SK-N-SH (cell line): ENCODE results near the gene NFILZ. TPM values are rescaled to one million over a fixed set of nuclear protein-coding genes. Genes with fewer than 3 reads are reported as not detected.

Source experiments
- CTCF ChIA-PET: fragments of 300-600, 350-600 bp; formaldehyde crosslinking; extraction: SDS; loops from one replicate; lab custom pipeline; 2021; lab: Yijun Ruan, JAX
- POLR2A ChIA-PET: fragments of 350-600 bp; sonication (Branson Sonifier 250); formaldehyde crosslinking; extraction: SDS; loops from one replicate; lab custom pipeline; 2020; ENCODE audit warnings: antibody characterized with exemption, inconsistent platforms; lab: Yijun Ruan, JAX
- DNase-seq: peaks from one replicate; pipeline ENCODE4 v3.0.0; 2012
- H2AFZ ChIP-seq: fragments of 200-600 bp; sonication (generic); 2 replicates; pipeline ENCODE4 v1.8.1; 2016; ENCODE audit warnings: antibody characterized with exemption, mild to moderate bottlenecking, low read depth
- H3F3A ChIP-seq: fragments of 200-600 bp; sonication (generic); replicated peaks from 2 replicates; pipeline ENCODE3; 2016; ENCODE audit warnings: antibody characterized with exemption, mild to moderate bottlenecking; ENCODE audit not compliant: insufficient read depth
- H3K27ac ChIP-seq, 2 experiments: fragments of 200-500 bp in 1 of 2; fragments of 200-600 bp in 1 of 2; sonication (Bioruptor generic) in 1 of 2; sonication (generic), shearing (Covaris generic) in 1 of 2; 2 replicates each; pipeline versions ENCODE4 v1.5.1 to v1.6.1; 2014 to 2016; ENCODE audit warnings: low read depth in 2 of 2, inconsistent platforms in 1 of 2, low read length in 1 of 2, mild to moderate bottlenecking in 1 of 2, mixed read lengths in 1 of 2
- H3K27me3 ChIP-seq: fragments of 200-600 bp; sonication (generic), shearing (Covaris generic); 2 replicates; pipeline ENCODE4 v1.6.1; 2016; ENCODE audit warnings: mixed run types; ENCODE audit not compliant: insufficient read depth
- H3K36me3 ChIP-seq, 2 experiments: fragments of 200-500 bp in 1 of 2; fragments of 200-600 bp in 1 of 2; sonication (Bioruptor generic) in 1 of 2; sonication (generic) in 1 of 2; replicated peaks in 1 of 2; 2 replicates each; pipeline versions ENCODE3 to v1.5.1; 2014 to 2016; ENCODE audit warnings: low read length in 1 of 2, mild to moderate bottlenecking in 1 of 2; ENCODE audit not compliant: insufficient read depth in 2 of 2, control insufficient read depth in 1 of 2
- H3K4me1 ChIP-seq, 2 experiments: fragments of 200-500 bp in 1 of 2; fragments of 200-600 bp in 1 of 2; sonication (Bioruptor generic) in 1 of 2; sonication (generic), shearing (Covaris generic) in 1 of 2; 2 replicates each; pipeline versions ENCODE4 v1.5.1 to v1.6.1; 2014 to 2016; ENCODE audit warnings: low read depth in 1 of 2, low read length in 1 of 2, mixed run types in 1 of 2; ENCODE audit not compliant: insufficient read depth in 2 of 2, control insufficient read depth in 1 of 2
- H3K4me2 ChIP-seq: fragments of 200-600 bp; sonication (generic), shearing (Covaris generic); 2 replicates; pipeline ENCODE4 v1.6.1; 2017; ENCODE audit warnings: mixed run types
- H3K4me3 ChIP-seq, 2 experiments: fragments of 200-500 bp in 1 of 2; fragments of 200-600 bp in 1 of 2; sonication (Bioruptor generic) in 1 of 2; sonication (generic), shearing (Covaris generic) in 1 of 2; 2 replicates each; pipeline versions ENCODE4 v1.5.1 to v1.8.1; 2014 to 2016; ENCODE audit warnings: low read depth in 2 of 2, inconsistent platforms in 1 of 2, low read length in 1 of 2, mild to moderate bottlenecking in 1 of 2, mixed read lengths in 1 of 2, moderate library complexity in 1 of 2
- H3K79me2 ChIP-seq: fragments of 200-600 bp; sonication (generic); 2 replicates; pipeline ENCODE4 v1.8.1; 2017; ENCODE audit warnings: mild to moderate bottlenecking; ENCODE audit not compliant: insufficient read depth
- H3K9ac ChIP-seq: fragments of 200-600 bp; sonication (generic); 2 replicates; pipeline ENCODE4 v1.6.1; 2017; ENCODE audit warnings: mixed run types
- H3K9me2 ChIP-seq: fragments of 200-600 bp; sonication (generic); 2 replicates; pipeline ENCODE4 v1.6.1; 2017; ENCODE audit warnings: mixed run types
- H3K9me3 ChIP-seq: fragments of 200-600 bp; sonication (generic); 2 replicates; pipeline ENCODE4 v1.6.1; 2017; ENCODE audit warnings: mixed run types, mild to moderate bottlenecking, moderate library complexity
- H4K20me1 ChIP-seq: fragments of 200-600 bp; sonication (generic); 2 replicates; pipeline ENCODE4 v1.6.1; 2017; ENCODE audit warnings: mild to moderate bottlenecking, mixed run types; ENCODE audit not compliant: insufficient read depth
- CTCF ChIP-seq: fragments of 200-600 bp; sonication (generic); IDR thresholded peaks from 2 replicates; pipeline ENCODE4 v1.6.1; 2017; ENCODE audit warnings: antibody characterized with exemption, mild to moderate bottlenecking, moderate library complexity
- ELF1 ChIP-seq: IDR thresholded peaks from 2 replicates; pipeline ENCODE4 v1.4.0; 2012
- GATA2 ChIP-seq: sonication (generic); formaldehyde crosslinking; IDR thresholded peaks from 2 replicates; pipeline ENCODE4 v1.5.0; 2020; ENCODE audit warnings: mild to moderate bottlenecking, missing genetic modification reagents
- JUND ChIP-seq: IDR thresholded peaks from 2 replicates; pipeline ENCODE4 v1.4.0; 2012
- MAX ChIP-seq: IDR thresholded peaks from 2 replicates; pipeline ENCODE4 v1.4.0; 2012; ENCODE audit warnings: low read depth
- MXI1 ChIP-seq: IDR thresholded peaks from 2 replicates; pipeline ENCODE4 v1.6.1; 2012; ENCODE audit warnings: mild to moderate bottlenecking, low read depth, low read length, improper control_type of control experiment
- NFIC ChIP-seq: IDR thresholded peaks from 2 replicates; pipeline ENCODE4 v1.4.0; 2012; ENCODE audit warnings: borderline replicate concordance
- PBX3 ChIP-seq: IDR thresholded peaks from 2 replicates; pipeline ENCODE4; 2012
- POLR2AphosphoS5 ChIP-seq: IDR thresholded peaks from 2 replicates; pipeline ENCODE4 v1.6.1; 2012; ENCODE audit warnings: low read depth, low read length
- RCOR1 ChIP-seq: fragments of 150-350 bp; IDR thresholded peaks from 2 replicates; pipeline ENCODE4 v1.6.1; 2017; ENCODE audit warnings: antibody characterized with exemption, low read length
- REST ChIP-seq: IDR thresholded peaks from 2 replicates; pipeline ENCODE4 v1.6.1; 2012; ENCODE audit warnings: mild to moderate bottlenecking, low read depth, low read length, moderate library complexity
- RFX5 ChIP-seq: IDR thresholded peaks from 2 replicates; pipeline ENCODE4 v1.6.1; 2012; ENCODE audit warnings: mild to moderate bottlenecking, improper control_type of control experiment, low read length
- SIN3A ChIP-seq: IDR thresholded peaks from 2 replicates; pipeline ENCODE4 v1.6.1; 2012; ENCODE audit warnings: low read depth, mild to moderate bottlenecking, low read length, moderate library complexity, borderline replicate concordance
- TEAD4 ChIP-seq: IDR thresholded peaks from 2 replicates; pipeline ENCODE4 v1.4.0; 2012; ENCODE audit warnings: mild to moderate bottlenecking, borderline replicate concordance; ENCODE audit not compliant: insufficient read depth
- USF1 ChIP-seq: IDR thresholded peaks from 2 replicates; pipeline ENCODE4 v1.4.0; 2012; ENCODE audit warnings: low read depth, borderline replicate concordance
- USF2 ChIP-seq: fragments of 150-350 bp; IDR thresholded peaks from 2 replicates; pipeline ENCODE4 v1.6.1; 2017; ENCODE audit warnings: antibody characterized with exemption, low read length, low read depth, borderline replicate concordance
- YY1 ChIP-seq: IDR thresholded peaks from 2 replicates; pipeline ENCODE4 v1.4.0; 2012; ENCODE audit warnings: low read depth, mild to moderate bottlenecking
- WGBS: methylation state at CpG from one replicate; pipeline ENCODE4 v1.1.6; 2017; ENCODE audit warnings: low lambda C conversion rate; 5-methylcytosine and 5-hydroxymethylcytosine counted together
- polyA plus RNA-seq, 3 experiments: library from polyadenylated mRNA; depleted of rRNA; stranded (reverse); fragments of >200 nt; gene quantifications; 2 replicates each; pipeline ENCODE4 v1.2.3, GENCODE V29; 2012

Gene NFILZ
- polyA plus RNA-seq, 1 of the 3 experiments (the other 2 are of a cell fraction): not detected

- Histone ChIP-seq H3K4me3 (no peak overlapping the region), H3K9me3 (no peaks in the 10 kb centered on the region), H3K27me3 (peaks cover 14% of the 10 kb centered on the region; the same call in 1 of the 2 replicates), H3K4me2 (no peak overlapping the region), H4K20me1 (no peaks in the 10 kb centered on the region), H3K9me2 (no peaks in the 10 kb centered on the region), H2AFZ (no peak overlapping the region), H3K9ac (no peak overlapping the region), H3K4me1 (peaks cover 0 to 7% of the 10 kb centered on the region in 2 experiments; a peak in 1 of 4 replicates), H3F3A (no peaks in the 10 kb centered on the region), H3K79me2 (no peaks in the 10 kb centered on the region), H3K36me3 (no peaks in the 10 kb centered on the region), H3K27ac (no peak overlapping the region)
- 10% methylated on average over 12 of the region's 12 CpGs for WGBS
- ChIA-PET CTCF (interaction anchor here (8.0 kb wide), 1 partner anchor 61 kb away, joined by 49 read pairs; the partner anchor contains the start of gene MYO1F), POLR2A (no interaction called here)
- DNase-seq: no peak
- TF ChIP-seq RFX5 (no peak), USF2 (no peak), ELF1 (no peak), CTCF (no peak), PBX3 (no peak), RCOR1 (no peak), NFIC (no peak), MXI1 (no peak), POLR2AphosphoS5 (no peak), SIN3A (no peak), YY1 (no peak), GATA2 (CRISPR knock-in tag) (no peak), REST (no peak), USF1 (no peak), MAX (no peak), JUND (no peak), TEAD4 (no peak)
These were observed 10.1 kb downstream of the NFILZ start for GRCh38 chr19:8640402-8641004.
